RWPE2 (cell line): ENCODE data around the gene NNT.
"Not testable (repeated sequence)": the region's sequence is repeated elsewhere in the genome, so short reads cannot be mapped to it uniquely, and the experiment has no call there.

ENCODE experiments used
- ATAC-seq: fragments of 200-7000 bp; cut with Tn5 transposase; 3 replicates; pipeline ENCODE4 v1.9.1; 2021; ENCODE audit warnings: low read depth
- DNase-seq: peaks from one replicate; pipeline ENCODE4 v3.0.0-alpha.2; 2020; ENCODE audit warnings: low spot score
- H3K27ac ChIP-seq: fragments of 450-650 bp; 2 replicates; pipeline ENCODE4 v1.5.1; 2017; ENCODE audit warnings: mild to moderate bottlenecking; ENCODE audit not compliant: poor library complexity, severe bottlenecking
- H3K27me3 ChIP-seq: fragments of 250-450 bp; sonication (Bioruptor Pico); 2 replicates; pipeline ENCODE4 v1.5.1; 2021; ENCODE audit warnings: mild to moderate bottlenecking, moderate library complexity; ENCODE audit not compliant: insufficient read depth, poor library complexity, severe bottlenecking
- H3K36me3 ChIP-seq: fragments of 250-450 bp; sonication (Bioruptor Pico); 2 replicates; pipeline ENCODE4 v1.5.1; 2020; ENCODE audit warnings: low read depth, mild to moderate bottlenecking, moderate library complexity
- H3K4me1 ChIP-seq: fragments of 250-450 bp; sonication (Bioruptor Pico); 2 replicates; pipeline ENCODE4 v1.5.1; 2021; ENCODE audit warnings: mild to moderate bottlenecking, moderate library complexity; ENCODE audit not compliant: insufficient read depth, poor library complexity, severe bottlenecking
- H3K4me3 ChIP-seq: fragments of 250-450 bp; sonication (Bioruptor Pico); 2 replicates; pipeline ENCODE4 v1.5.1; 2021; ENCODE audit warnings: mild to moderate bottlenecking, moderate library complexity; ENCODE audit not compliant: severe bottlenecking
- H3K9me3 ChIP-seq: fragments of 250-450 bp; sonication (Bioruptor Pico); 2 replicates; pipeline ENCODE4 v1.5.1; 2021; ENCODE audit warnings: mild to moderate bottlenecking, moderate library complexity; ENCODE audit not compliant: severe bottlenecking
- CTCF ChIP-seq: fragments of 450-650 bp; IDR thresholded peaks from one replicate; pipeline ENCODE4 v1.5.1; 2017; ENCODE audit warnings: mild to moderate bottlenecking, moderate library complexity; ENCODE audit not compliant: poor library complexity, severe bottlenecking

Gene NNT

GRCh38 chr5:43711496-43711895, 108.5 kb downstream of the NNT start:
- Histone ChIP-seq H3K9me3 (no peaks in the 10 kb centered on the region), H3K27me3 (no peaks in the 10 kb centered on the region), H3K4me3 (no peak overlapping the region), H3K4me1 (peaks cover 5% of the 10 kb centered on the region), H3K36me3 (peaks cover under 1% of the 10 kb centered on the region; the same call in 1 of the 2 replicates), H3K27ac (no peak overlapping the region)
- ATAC-seq, result peak; percentile 88
- no peak for DNase-seq
- no peak for TF ChIP-seq CTCF

GRCh38 chr5:43712081-43712480, 109.1 kb downstream of the NNT start:
- ATAC-seq, result no peak
- peaks cover 5% of the 10 kb centered on the region for H3K4me1 ChIP-seq
- H3K9me3 ChIP-seq, result no peaks in the 10 kb centered on the region
- no peaks in the 10 kb centered on the region for H3K36me3 ChIP-seq
- no peak for DNase-seq
- no peak overlapping the region for H3K4me3 ChIP-seq
- H3K27ac ChIP-seq, result no peak overlapping the region
- no peaks in the 10 kb centered on the region for H3K27me3 ChIP-seq
- TF ChIP-seq CTCF, result no peak

- not testable (repeated sequence) for H3K4me1 ChIP-seq, ATAC-seq, H3K9me3 ChIP-seq, H3K4me3 ChIP-seq, DNase-seq, H3K36me3 ChIP-seq, H3K27ac ChIP-seq, H3K27me3 ChIP-seq
These were observed 116.8 kb downstream of the NNT start for GRCh38 chr5:43719783-43720182.

- DNase-seq (no peak), ATAC-seq (no peak)
- no peak overlapping the region for H3K27ac ChIP-seq
- no peaks in the 10 kb centered on the region for H3K4me1 ChIP-seq
- H3K27me3 ChIP-seq, result no peaks in the 10 kb centered on the region
- no peak overlapping the region for H3K4me3 ChIP-seq
- H3K9me3 ChIP-seq, result no peaks in the 10 kb centered on the region
- no peaks in the 10 kb centered on the region for H3K36me3 ChIP-seq
- TF ChIP-seq CTCF, result no peak
These were observed 125.6 kb downstream of the NNT start for GRCh38 chr5:43728581-43728980.

GRCh38 chr5:43729846-43730478, 127.0 kb downstream of the NNT start:
- no peak for ATAC-seq
- Histone ChIP-seq H3K4me1 (no peaks in the 10 kb centered on the region), H3K4me3 (no peak overlapping the region), H3K9me3 (no peaks in the 10 kb centered on the region), H3K36me3 (no peaks in the 10 kb centered on the region), H3K27ac (no peak overlapping the region), H3K27me3 (no peaks in the 10 kb centered on the region)
- peak; percentile 93 for TF ChIP-seq CTCF
- DNase-seq, result no peak
